Ishikawa (cell line): ENCODE data around the gene NUP62CL.

Source experiments
- EGR1 ChIP-seq: IDR thresholded peaks from 2 replicates; pipeline ENCODE4 v1.6.1; 2012
- EP300 ChIP-seq: IDR thresholded peaks from 2 replicates; pipeline ENCODE4 v1.6.1; 2012; ENCODE audit warnings: borderline replicate concordance
- RAD21 ChIP-seq: IDR thresholded peaks from 2 replicates; pipeline ENCODE4 v1.6.1; 2012; ENCODE audit warnings: low read depth
- REST ChIP-seq: IDR thresholded peaks from 2 replicates; pipeline ENCODE4 v1.6.1; 2012; ENCODE audit warnings: low read depth, mild to moderate bottlenecking
- TAF1 ChIP-seq: IDR thresholded peaks from 2 replicates; pipeline ENCODE4 v1.6.1; 2012; ENCODE audit warnings: low read depth, mild to moderate bottlenecking
- TCF12 ChIP-seq: IDR thresholded peaks from 2 replicates; pipeline ENCODE4 v1.6.1; 2012; ENCODE audit warnings: low read depth
- TEAD4 ChIP-seq: IDR thresholded peaks from 2 replicates; pipeline ENCODE4 v1.6.1; 2012
- TF ChIP-seq, protein P1 (sequence below): IDR thresholded peaks from 2 replicates; pipeline ENCODE4 v1.6.1; 2012

DNA sequence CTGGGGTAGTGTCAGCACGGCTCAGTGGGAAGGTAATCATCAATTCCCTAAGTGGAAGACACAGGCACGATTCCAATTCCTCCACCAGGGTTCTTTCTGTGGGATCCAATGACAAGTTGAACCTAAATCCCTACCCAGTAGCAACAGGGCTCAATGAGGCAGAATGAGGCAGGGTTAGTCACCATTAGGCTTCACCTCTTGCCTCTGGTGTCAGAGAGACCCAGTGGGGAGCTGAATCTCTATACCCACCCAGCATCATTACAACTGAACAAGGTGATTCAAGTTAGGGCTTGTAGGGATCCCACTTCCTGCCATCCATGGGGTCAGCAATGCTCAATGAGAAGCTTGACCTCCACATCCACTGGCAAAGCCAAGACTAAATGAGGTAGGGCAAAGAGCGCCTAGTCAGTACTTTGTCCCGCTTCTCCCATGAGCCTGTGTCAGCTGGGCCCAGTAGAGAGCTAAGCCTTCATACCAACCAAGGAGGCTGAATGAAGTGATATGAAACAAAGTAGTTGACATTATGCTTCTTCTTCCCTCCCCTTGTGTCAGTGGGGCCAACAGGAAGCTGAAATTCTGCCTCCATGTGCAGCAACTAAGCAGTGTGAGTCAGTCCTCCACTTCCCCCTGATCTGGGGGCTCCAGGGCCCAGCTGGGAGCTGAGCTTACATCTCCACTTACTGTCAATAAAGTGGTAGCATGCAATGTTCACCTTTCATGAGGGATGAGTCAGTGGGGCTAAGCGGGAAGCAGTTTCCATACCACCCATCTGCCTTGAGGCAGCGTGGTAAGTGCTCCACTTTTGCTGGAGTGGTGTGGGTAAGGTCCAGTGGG is 51.2 kb downstream of the NUP62CL start:
- TF ChIP-seq TEAD4: no peak
- TF ChIP-seq REST: no peak
- no peak for TF ChIP-seq TAF1
- no peak for TF ChIP-seq EGR1
- TF ChIP-seq EP300: no peak
- no peak for TF ChIP-seq RAD21
- no peak for TF ChIP-seq TCF12
- TF ChIP-seq, protein P1, sequence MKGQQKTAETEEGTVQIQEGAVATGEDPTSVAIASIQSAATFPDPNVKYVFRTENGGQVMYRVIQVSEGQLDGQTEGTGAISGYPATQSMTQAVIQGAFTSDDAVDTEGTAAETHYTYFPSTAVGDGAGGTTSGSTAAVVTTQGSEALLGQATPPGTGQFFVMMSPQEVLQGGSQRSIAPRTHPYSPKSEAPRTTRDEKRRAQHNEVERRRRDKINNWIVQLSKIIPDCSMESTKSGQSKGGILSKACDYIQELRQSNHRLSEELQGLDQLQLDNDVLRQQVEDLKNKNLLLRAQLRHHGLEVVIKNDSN: no peak
